ENCODE data around the gene CCL19.

GRCh38 chr9:34647651-34648050, 43.4 kb downstream of the CCL19 start:
- TF ChIP-seq CTCF (conservative IDR thresholded peaks at IDR 0.05 in 1 of 2, IDR thresholded peaks at IDR 0.05 in 1 of 2; ENCODE audit: extremely low read depth in 1 of 2, insufficient read depth in 1 of 2, low read depth in 1 of 2, low read length in 2 of 2) (no peak), EZH2 (IDR thresholded peaks at IDR 0.05; ENCODE audit: borderline replicate concordance, low read length) (no peak)

All from mammary epithelial cell (primary cell).